Activated CD4-positive, alpha-beta T cell treated with anti-CD3 and anti-CD28 coated beads, Interleukin-2, amount 50 U/mL, for 24 hours (primary cell): Measurements from ENCODE around the gene AK9.
"Not testable (repeated sequence)": the region's sequence is repeated elsewhere in the genome, so short reads cannot be mapped to it uniquely, and the experiment has no call there.

Experiments
- DNase-seq, 2 donors: peaks; one replicate each; pipeline ENCODE4 v3.0.0-alpha.2; 2020; ENCODE audit warnings: low read depth in 1 of 2, low spot score in 1 of 2

AK9 gene

GRCh38 chr6:109628158-109629000, 62.6 kb downstream of the AK9 start:
- DNase-seq = no peak

DNA sequence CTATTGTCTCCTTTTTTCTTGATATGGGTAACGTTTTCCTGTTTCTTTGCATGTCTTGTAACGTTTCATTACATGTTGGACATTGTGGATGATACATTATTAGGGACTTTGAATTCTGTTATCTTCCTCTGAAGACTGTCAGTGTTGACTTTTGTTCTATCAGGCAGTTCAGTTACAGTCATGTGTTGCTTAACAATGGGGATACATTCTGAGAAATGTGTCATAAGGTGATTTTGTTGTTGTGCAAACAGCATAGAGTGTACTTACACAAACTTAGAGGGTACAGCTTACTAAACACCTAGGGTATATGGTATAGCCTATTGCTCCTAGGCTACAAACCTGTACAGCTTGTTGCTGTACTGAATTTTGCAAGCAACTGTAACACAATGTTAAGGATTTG, 64.7 kb downstream of the AK9 start:
- no peak for DNase-seq

GRCh38 chr6:109625199-109625598, 65.8 kb downstream of the AK9 start:
- DNase-seq = no peak

- DNase-seq = no peak
Measured at GRCh38 chr6:109623288-109623687, 67.7 kb downstream of the AK9 start.

GRCh38 chr6:109612268-109612667, 78.7 kb downstream of the AK9 start:
- no peak for DNase-seq

- DNase-seq = no peak
Measured at GRCh38 chr6:109611502-109611901, 79.5 kb downstream of the AK9 start.

GRCh38 chr6:109610590-109610989, 80.4 kb downstream of the AK9 start:
- no peak for DNase-seq

DNA sequence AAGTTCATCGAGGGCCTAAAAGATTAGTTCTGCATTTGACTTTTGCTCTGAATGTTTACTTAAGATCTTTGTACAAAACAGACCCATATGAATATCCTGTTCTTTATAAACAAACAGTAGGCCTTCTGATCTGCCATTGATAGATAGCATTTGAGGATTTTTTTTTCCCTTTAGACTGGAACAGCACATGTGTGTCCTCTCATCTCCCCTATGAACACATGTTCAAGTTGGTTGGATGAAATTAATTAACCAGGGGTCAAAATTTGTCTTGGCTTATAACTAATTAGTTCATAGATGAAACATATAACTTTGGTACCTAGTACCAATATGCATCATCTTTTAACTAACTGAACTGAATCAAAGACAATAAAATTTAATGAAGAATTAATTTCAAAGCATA, 81.3 kb downstream of the AK9 start:
- DNase-seq = no peak

DNA sequence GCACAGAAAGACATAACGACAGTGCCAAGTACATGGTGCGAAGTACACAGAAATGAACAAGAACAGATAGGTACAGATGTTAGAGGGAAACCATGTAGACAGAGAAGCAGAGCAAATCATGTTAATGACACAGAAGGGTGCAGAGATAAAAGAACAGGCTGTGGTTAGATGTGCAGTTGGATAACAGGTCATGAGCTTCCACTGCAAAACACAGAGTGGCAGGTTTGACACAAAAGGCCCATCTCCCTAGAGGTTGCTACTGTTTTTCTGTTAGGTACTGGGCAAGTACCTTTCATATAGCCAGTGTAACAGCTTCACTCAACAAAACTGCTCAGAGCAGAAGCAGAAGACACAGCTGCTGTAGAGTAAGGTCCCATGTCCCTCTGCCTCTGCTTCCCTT, 84.6 kb downstream of the AK9 start:
- no peak for DNase-seq

- DNase-seq = peak in 1 of 2 donors; percentile 7
Measured at GRCh38 chr6:109595998-109596397, 95.0 kb downstream of the AK9 start.

- no peak for DNase-seq
Measured at GRCh38 chr6:109580519-109580918, 110.5 kb downstream of the AK9 start.

DNA sequence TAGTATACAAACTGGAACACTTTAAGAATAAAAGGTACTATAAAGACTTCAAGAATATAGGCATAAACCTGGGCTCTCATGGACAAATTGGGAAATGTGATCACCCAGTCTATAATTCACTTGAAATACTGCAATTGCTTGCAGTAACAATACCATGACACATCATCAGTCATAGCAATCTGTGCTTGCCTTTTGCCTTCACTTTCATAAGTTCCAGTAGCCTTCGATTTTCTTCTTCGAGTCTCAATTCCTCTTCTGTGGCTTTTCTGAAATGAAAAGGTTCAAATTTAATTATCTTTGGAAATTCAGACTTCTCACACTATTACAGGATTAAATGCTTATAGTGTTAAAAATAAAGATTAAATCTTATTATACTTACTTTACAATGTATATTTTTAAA, 111.6 kb downstream of the AK9 start:
- DNase-seq = no peak

- not testable (repeated sequence) for DNase-seq
Measured at GRCh38 chr6:109569901-109570300, 121.1 kb downstream of the AK9 start.

GRCh38 chr6:109561844-109562243, 129.2 kb downstream of the AK9 start:
- DNase-seq = no peak

DNA sequence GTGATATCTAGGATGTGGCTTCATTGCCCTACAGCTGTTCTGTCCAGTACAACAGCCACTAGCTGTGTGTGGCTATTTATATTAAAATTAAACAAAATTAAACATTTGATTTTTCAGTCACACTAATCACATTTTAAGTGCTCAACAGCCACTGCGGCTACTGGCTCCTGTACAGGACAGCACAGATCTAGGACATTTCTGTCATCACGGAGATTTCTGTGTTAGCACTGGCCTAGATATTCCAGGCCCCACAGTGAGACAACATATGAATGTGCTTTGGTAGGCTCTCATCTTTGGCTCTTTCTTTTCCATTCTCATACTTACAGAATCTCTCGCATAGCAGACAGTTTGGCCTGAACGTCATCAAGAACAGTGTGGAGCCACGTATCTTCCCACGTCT, 159.6 kb downstream of the AK9 start:
- DNase-seq = no peak

- no peak for DNase-seq
Measured at GRCh38 chr6:109527989-109528388, 163.0 kb downstream of the AK9 start.

- DNase-seq = peak in 1 of 2 donors; percentile 64
Measured at GRCh38 chr6:109526905-109527628, 163.9 kb downstream of the AK9 start.

DNA sequence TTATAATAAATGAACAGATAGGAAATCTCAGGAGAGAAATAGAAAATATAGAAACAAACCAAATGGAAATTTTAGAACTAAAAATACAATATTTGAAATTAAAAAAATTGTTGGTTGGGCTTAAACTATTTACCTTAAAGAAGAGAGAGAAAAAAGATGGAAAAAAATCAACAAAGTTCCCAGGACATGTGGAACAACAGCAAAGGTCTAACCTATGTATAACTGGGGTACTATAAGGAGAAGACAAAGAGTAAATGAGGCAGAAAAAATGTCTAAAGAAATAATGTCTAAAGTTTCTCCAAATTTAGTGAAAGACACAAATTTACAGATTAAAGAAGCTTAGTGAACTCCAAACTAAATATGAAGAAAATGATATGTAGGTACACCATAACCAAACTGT, 166.9 kb downstream of the AK9 start:
- DNase-seq = no peak

GRCh38 chr6:109523478-109523877, 167.5 kb downstream of the AK9 start:
- DNase-seq = no peak

DNA sequence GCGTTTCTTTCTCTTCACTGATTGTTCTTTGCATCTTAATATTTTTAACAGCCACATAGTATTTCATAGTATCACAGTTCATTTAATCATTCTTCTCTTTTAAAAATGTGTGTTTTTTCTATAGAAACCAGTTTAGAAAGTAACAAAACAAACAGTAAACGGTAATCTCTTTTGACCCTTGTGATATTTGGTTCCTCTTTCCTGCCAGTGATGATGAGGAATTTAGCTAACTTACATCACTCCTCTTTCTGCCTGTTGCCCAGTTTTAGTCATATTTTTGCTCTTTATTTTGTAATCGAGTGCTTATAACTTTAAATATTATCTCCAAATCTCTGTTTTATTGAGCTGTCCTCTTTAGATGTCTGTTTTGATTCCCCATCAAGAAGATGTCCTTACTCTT, 169.9 kb downstream of the AK9 start:
- DNase-seq = no peak

GRCh38 chr6:109519647-109520046, 171.4 kb downstream of the AK9 start:
- not testable (repeated sequence) for DNase-seq

DNA sequence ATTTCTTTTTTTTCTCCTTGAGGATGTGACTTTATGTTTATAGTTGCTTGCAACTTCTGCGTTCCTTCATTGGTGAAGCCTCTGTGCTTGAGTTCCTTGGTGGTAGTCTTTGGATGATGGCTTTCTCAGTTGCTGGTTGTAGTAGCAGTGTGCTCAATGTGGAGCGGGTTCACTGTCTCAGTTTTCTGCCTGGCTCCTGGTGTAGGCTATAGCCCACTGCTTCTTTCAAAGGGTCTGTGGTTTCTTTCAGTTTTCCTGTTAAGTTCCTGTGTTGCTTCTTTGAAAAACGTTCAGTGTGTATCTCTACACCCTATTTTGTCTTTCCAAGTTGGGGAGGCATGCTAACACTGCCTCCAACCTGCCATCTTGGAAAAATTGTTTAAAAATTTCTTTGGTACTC, 174.1 kb downstream of the AK9 start:
- no peak for DNase-seq
